Lung (tissue), 12 donors: ENCODE data around the gene SFT2D1. TPM values are rescaled to one million over a fixed set of nuclear protein-coding genes. Genes with fewer than 3 reads are reported as not detected.

ENCODE experiments used
- ATAC-seq: fragments of 200-7000 bp; cut with Tn5 transposase; one replicate; pipeline ENCODE4 v1.9.1; 2020; ENCODE audit warnings: moderate number of reproducible peaks; ENCODE audit not compliant: insufficient read depth, low FRiP score
- DNase-seq, 3 donors: peaks; one replicate each; pipeline ENCODE4 v3.0.0-alpha.2; 2013 to 2017
- H3K27ac ChIP-seq, 2 donors: one replicate each; pipeline ENCODE4 v1.5.1; 2013; ENCODE audit warnings: mild to moderate bottlenecking in 2 of 2, moderate library complexity in 2 of 2, control low read depth in 1 of 2, inconsistent platforms in 1 of 2, low read depth in 1 of 2, low read length in 1 of 2
- H3K27me3 ChIP-seq, 3 donors: one replicate each; pipeline ENCODE4 v1.5.1; 2013; ENCODE audit warnings: low read length in 2 of 3; ENCODE audit not compliant: control insufficient read depth in 3 of 3, insufficient read depth in 3 of 3
- H3K36me3 ChIP-seq, 4 donors: one replicate each; pipeline ENCODE4 v1.5.1; 2013; ENCODE audit warnings: low read length in 4 of 4, mild to moderate bottlenecking in 1 of 4, moderate library complexity in 1 of 4; ENCODE audit not compliant: control insufficient read depth in 4 of 4, insufficient read depth in 4 of 4
- H3K4me1 ChIP-seq, 5 donors: one replicate each; pipeline ENCODE4 v1.5.1; 2013; ENCODE audit warnings: low read length in 5 of 5, mild to moderate bottlenecking in 2 of 5, moderate library complexity in 1 of 5; ENCODE audit not compliant: control insufficient read depth in 5 of 5, insufficient read depth in 5 of 5
- H3K4me3 ChIP-seq: one replicate; pipeline ENCODE4 v1.5.1; 2013; ENCODE audit warnings: mild to moderate bottlenecking, control low read depth, moderate library complexity
- H3K9ac ChIP-seq, 2 donors: one replicate each; pipeline ENCODE4 v1.5.1; 2013; ENCODE audit warnings: low read length in 2 of 2, control low read depth in 1 of 2; ENCODE audit not compliant: insufficient read depth in 1 of 2
- H3K9me3 ChIP-seq, 4 donors: one replicate each; pipeline ENCODE4 v1.5.1; 2013; ENCODE audit warnings: low read length in 3 of 4, mild to moderate bottlenecking in 1 of 4, moderate library complexity in 1 of 4; ENCODE audit not compliant: control insufficient read depth in 4 of 4, insufficient read depth in 3 of 4
- CTCF ChIP-seq: IDR thresholded peaks from 2 replicates; pipeline ENCODE4 v1.5.1; 2012; ENCODE audit warnings: mild to moderate bottlenecking; ENCODE audit errors: control extremely low read depth, extremely low read depth
- WGBS, 2 donors: extraction: QIAGEN DNeasy Blood & Tissue Kit; methylation state at CpG; one replicate each; pipeline ENCODE4 v1.1.7; 2013; 5-methylcytosine and 5-hydroxymethylcytosine counted together
- polyA plus RNA-seq, 2 donors: library from polyadenylated mRNA; stranded (reverse); fragments of 200-250 nt; gene quantifications; one replicate each; pipeline ENCODE4 v1.2.1, GENCODE V29; 2013
- total RNA-seq, 2 donors: library from RNA; depleted of rRNA in 1 of 2; stranded (reverse); fragments of >200 nt in 1 of 2; gene quantifications; one replicate each; pipeline ENCODE4 v1.2.1, GENCODE V29; 2014 to 2021
- donor health status: control.
- donor health status: control.
- donor health status: Bipolar disorder and iron deficiency.
- donor health status: healthy.
- donor health status: DM: yes; HTN: yes; CAD: no.

The SFT2D1 gene
- total and polyA plus RNA-seq, 4 donors, result 40.8 to 81.2 (median 58.8) TPM

GRCh38 chr6:166289207-166290060 lies 52.9 kb downstream of the SFT2D1 start:
- no peak overlapping the region for H3K9ac ChIP-seq
- H3K27me3 ChIP-seq, result peaks cover 0 to 8% (median 2%) of the 10 kb centered on the region in 3 donors
- no peak overlapping the region for H3K4me3 ChIP-seq
- WGBS, 2 donors, result 94 to 95% methylated on average over 14 of the region's 14 CpGs
- no peaks in the 10 kb centered on the region for H3K36me3 ChIP-seq
- ATAC-seq (no peak), DNase-seq (peak in 1 of 3 donors; percentile 5)
- H3K27ac ChIP-seq, result no peak overlapping the region
- no peak for TF ChIP-seq CTCF
- H3K9me3 ChIP-seq, result no peaks in the 10 kb centered on the region
- H3K4me1 ChIP-seq, result no peaks in the 10 kb centered on the region

GRCh38 chr6:166286839-166287271 lies 55.5 kb downstream of the SFT2D1 start:
- no peaks in the 10 kb centered on the region for H3K9me3 ChIP-seq
- 47 to 51% methylated on average over 8 of the region's 8 CpGs for WGBS, 2 donors
- H3K27me3 ChIP-seq, result peaks cover 0 to 5% (median 3%) of the 10 kb centered on the region in 3 donors
- ATAC-seq (no peak), DNase-seq (peak; percentile 22 to 36 (median 28))
- no peak for TF ChIP-seq CTCF
- H3K4me3 ChIP-seq, result no peak overlapping the region
- H3K27ac ChIP-seq, result no peak overlapping the region
- no peaks in the 10 kb centered on the region for H3K36me3 ChIP-seq
- H3K4me1 ChIP-seq, result no peaks in the 10 kb centered on the region
- H3K9ac ChIP-seq, result no peak overlapping the region

- Histone ChIP-seq H3K9me3 (no peaks in the 10 kb centered on the region), H3K4me1 (no peaks in the 10 kb centered on the region), H3K27ac (no peak overlapping the region), H3K4me3 (no peak overlapping the region), H3K9ac (no peak overlapping the region), H3K36me3 (no peaks in the 10 kb centered on the region), H3K27me3 (peaks cover 0 to 5% (median 3%) of the 10 kb centered on the region in 3 donors)
- no peak for TF ChIP-seq CTCF
- DNase-seq (no peak), ATAC-seq (no peak)
- 66 to 84% methylated on average over 6 of the region's 6 CpGs for WGBS, 2 donors
These were observed 57.1 kb downstream of the SFT2D1 start for GRCh38 chr6:166285233-166285632.
